H1 (cell line): Measurements from ENCODE around the gene RFC1. TPM values are rescaled to one million over a fixed set of nuclear protein-coding genes. Genes with fewer than 3 reads are reported as not detected.

ENCODE experiments used
- CTCF ChIA-PET: fragments of 300-600 bp; sonication (Branson Sonifier 250); formaldehyde crosslinking; loops from one replicate; lab custom pipeline; 2021; ENCODE audit not compliant: partially characterized antibody; lab: Charles Lee
- POLR2A ChIA-PET: fragments of 300-600 bp; sonication (Branson Sonifier 250); formaldehyde crosslinking; loops from one replicate; lab custom pipeline; 2021; ENCODE audit warnings: inconsistent platforms; ENCODE audit not compliant: partially characterized antibody; lab: Charles Lee
- DNase-seq, 2 experiments: peaks; one replicate each; pipeline versions ENCODE4 v3.0.0 to v3.0.0-alpha.2; 2010 to 2022; ENCODE audit warnings: low spot score in 2 of 2, low read depth in 1 of 2, mixed read lengths in 1 of 2
- FAIRE-seq: peaks from 2 replicates; lab custom pipeline; 2011; peaks lifted over from hg19 to GRCh38; lab: Jason Lieb, UNC
- H2AFZ ChIP-seq: 2 replicates; pipeline ENCODE4 v1.8.1; 2012; ENCODE audit warnings: low read length, inconsistent platforms
- H2AK5ac ChIP-seq: 2 replicates; pipeline ENCODE4 v1.6.1; 2013; ENCODE audit warnings: low read depth, low read length
- H2BK120ac ChIP-seq: replicated peaks from 2 replicates; pipeline ENCODE3; 2013; ENCODE audit warnings: low read depth, low read length, inconsistent platforms
- H2BK12ac ChIP-seq: 2 replicates; pipeline ENCODE4 v1.6.1; 2013; ENCODE audit warnings: low read depth, low read length
- H2BK15ac ChIP-seq: 2 replicates; pipeline ENCODE4 v1.6.1; 2013; ENCODE audit warnings: low read length
- H2BK20ac ChIP-seq: 2 replicates; pipeline ENCODE4 v1.6.1; 2013; ENCODE audit warnings: low read length
- H2BK5ac ChIP-seq: 2 replicates; pipeline ENCODE4 v1.6.1; 2013; ENCODE audit warnings: low read depth, low read length
- H3K14ac ChIP-seq: 2 replicates; pipeline ENCODE4 v1.6.1; 2013; ENCODE audit warnings: inconsistent platforms; ENCODE audit not compliant: insufficient read length
- H3K18ac ChIP-seq: 2 replicates; pipeline ENCODE4 v1.6.1; 2013; ENCODE audit warnings: low read length; ENCODE audit errors: extremely low read depth
- H3K23ac ChIP-seq: 2 replicates; pipeline ENCODE4 v1.6.1; 2013; ENCODE audit warnings: inconsistent platforms; ENCODE audit not compliant: insufficient read length
- H3K23me2 ChIP-seq: 2 replicates; pipeline ENCODE4 v1.6.1; 2013; ENCODE audit warnings: low read depth, low read length
- H3K27ac ChIP-seq: 2 replicates; pipeline ENCODE4 v1.6.1; 2011; ENCODE audit warnings: low read depth, low read length, inconsistent platforms
- H3K27me3 ChIP-seq, 4 experiments: replicated peaks in 1 of 4; 1 replicate in 1 of 4; 2 replicates in 3 of 4; pipeline versions ENCODE4 v1.6.1 to v1.8.1; 2011 to 2013; ENCODE audit warnings: low read length in 3 of 4, mild to moderate bottlenecking in 3 of 4, inconsistent platforms in 2 of 4, mixed read lengths in 2 of 4, moderate library complexity in 1 of 4; ENCODE audit not compliant: control insufficient read depth in 3 of 4, insufficient read depth in 3 of 4; ENCODE audit errors: extremely low read depth in 1 of 4
- H3K36me3 ChIP-seq, 4 experiments: 2 replicates each; pipeline versions ENCODE4 v1.6.1 to v1.8.1; 2011 to 2013; ENCODE audit warnings: mild to moderate bottlenecking in 4 of 4, low read length in 3 of 4, moderate library complexity in 2 of 4, control low read depth in 1 of 4, inconsistent platforms in 1 of 4; ENCODE audit not compliant: insufficient read depth in 4 of 4, control insufficient read depth in 2 of 4
- H3K4ac ChIP-seq: replicated peaks from 2 replicates; pipeline ENCODE3; 2013; ENCODE audit warnings: low read length, low read depth, mixed read lengths, inconsistent platforms; ENCODE audit not compliant: insufficient read length
- H3K4me1 ChIP-seq, 4 experiments: replicated peaks in 1 of 4; 1 replicate in 1 of 4; 2 replicates in 3 of 4; pipeline versions ENCODE4 v1.6.1 to v1.8.1; 2011 to 2013; ENCODE audit warnings: low read length in 3 of 4, inconsistent platforms in 2 of 4, mixed read lengths in 1 of 4; ENCODE audit not compliant: insufficient read depth in 4 of 4, control insufficient read depth in 3 of 4
- H3K4me2 ChIP-seq, 2 experiments: 2 replicates each; pipeline versions ENCODE4 v1.6.1 to v1.8.1; 2011 to 2013; ENCODE audit warnings: low read depth in 2 of 2, low read length in 2 of 2, control low read depth in 1 of 2, inconsistent platforms in 1 of 2, mild to moderate bottlenecking in 1 of 2; ENCODE audit not compliant: insufficient read depth in 1 of 2
- H3K4me3 ChIP-seq, 4 experiments: fragments of 200-600, 300-600 bp in 1 of 4; sonication (generic), shearing (Covaris generic), sonication (Bioruptor Twin) in 1 of 4; 2 replicates each; pipeline versions ENCODE4 v1.5.1 to v1.8.1; 2011 to 2016; ENCODE audit warnings: low read length in 4 of 4, low read depth in 3 of 4, control low read depth in 2 of 4, inconsistent platforms in 2 of 4, mild to moderate bottlenecking in 2 of 4, mixed read lengths in 1 of 4, moderate library complexity in 1 of 4; ENCODE audit not compliant: insufficient read depth in 2 of 4; ENCODE audit errors: extremely low read depth in 1 of 4
- H3K56ac ChIP-seq: replicated peaks from 2 replicates; pipeline ENCODE3; 2013; ENCODE audit warnings: low read depth, mild to moderate bottlenecking, mixed read lengths, low read length, inconsistent platforms; ENCODE audit not compliant: insufficient read length
- H3K79me1 ChIP-seq: 2 replicates; pipeline ENCODE4 v1.6.1; 2013; ENCODE audit warnings: low read depth, low read length, control low read depth
- H3K79me2 ChIP-seq, 2 experiments: 2 replicates each; pipeline versions ENCODE4 v1.6.1 to v1.8.1; 2012 to 2013; ENCODE audit warnings: low read length in 2 of 2, mild to moderate bottlenecking in 2 of 2, inconsistent platforms in 1 of 2; ENCODE audit not compliant: insufficient read depth in 2 of 2, control insufficient read depth in 1 of 2
- H3K9ac ChIP-seq, 4 experiments: replicated peaks in 1 of 4; 1 replicate in 1 of 4; 2 replicates in 3 of 4; pipeline versions ENCODE4 v1.6.1 to v1.8.1; 2011 to 2013; ENCODE audit warnings: low read depth in 3 of 4, low read length in 3 of 4, control low read depth in 2 of 4, mild to moderate bottlenecking in 2 of 4, moderate library complexity in 2 of 4, inconsistent platforms in 1 of 4; ENCODE audit errors: extremely low read depth in 1 of 4
- H3K9me3 ChIP-seq, 2 experiments: 2 replicates each; pipeline versions ENCODE4 v1.6.1 to v1.8.1; 2012 to 2013; ENCODE audit warnings: mild to moderate bottlenecking in 2 of 2, moderate library complexity in 2 of 2, control low read depth in 1 of 2, inconsistent platforms in 1 of 2, low read depth in 1 of 2, low read length in 1 of 2, mixed read lengths in 1 of 2; ENCODE audit not compliant: insufficient read depth in 2 of 2
- H4K20me1 ChIP-seq, 2 experiments: replicated peaks in 1 of 2; 2 replicates each; pipeline versions ENCODE3 to v1.8.1; 2011 to 2013; ENCODE audit warnings: inconsistent platforms in 2 of 2, low read length in 2 of 2, mild to moderate bottlenecking in 1 of 2; ENCODE audit not compliant: insufficient read depth in 2 of 2, control insufficient read depth in 1 of 2
- H4K5ac ChIP-seq: 2 replicates; pipeline ENCODE4 v1.6.1; 2013; ENCODE audit warnings: low read length, low read depth, mixed read lengths, inconsistent platforms; ENCODE audit not compliant: insufficient read length
- H4K8ac ChIP-seq: 2 replicates; pipeline ENCODE4 v1.8.0; 2013; ENCODE audit warnings: mild to moderate bottlenecking, moderate library complexity, low read length, inconsistent platforms; ENCODE audit not compliant: insufficient read depth; ENCODE audit errors: extremely low read depth
- H4K91ac ChIP-seq: replicated peaks from 2 replicates; pipeline ENCODE3; 2013; ENCODE audit warnings: low read length, mixed read lengths, inconsistent platforms; ENCODE audit not compliant: insufficient read length
- NRF1 ChIP-seq: IDR thresholded peaks from 2 replicates; pipeline ENCODE4 v1.6.1; 2011; ENCODE audit warnings: mild to moderate bottlenecking, low read depth, low read length, improper control_type of control experiment
- WGBS, 2 experiments: shearing (Covaris generic) in 1 of 2; methylation state at CpG; one replicate each; pipeline versions ENCODE4 v1.1.6 to v1.1.7; 2013 to 2015; ENCODE audit warnings: low lambda C conversion rate in 2 of 2, mixed read lengths in 2 of 2, inconsistent platforms in 1 of 2, low coverage in 1 of 2, missing lambda C conversion rate in 1 of 2; ENCODE audit not compliant: insufficient replicate concordance in 2 of 2, insufficient coverage in 1 of 2, insufficient read length in 1 of 2; ENCODE audit errors: extremely low coverage in 1 of 2, missing lambda C conversion rate in 1 of 2; 5-methylcytosine and 5-hydroxymethylcytosine counted together
- polyA plus RNA-seq, 7 experiments: library from polyadenylated mRNA; depleted of rRNA in 3 of 7; stranded (reverse) in 5 of 7; unstranded in 2 of 7; fragments of >200 nt in 5 of 7; fragments of 200-250 nt in 2 of 7; gene quantifications; 1 replicate in 5 of 7; 2 replicates in 1 of 7; 4 replicates in 1 of 7; pipeline versions ENCODE4 v1.2.1 to v1.2.3, GENCODE V29; 2011 to 2013; ENCODE audit warnings: missing spikeins in 2 of 7, mixed read lengths in 2 of 7
- total RNA-seq: library from RNA; stranded (reverse); fragmentation: NEBNext Ultra II Directional; extraction: Animal tissue kit (Norgen Biotek cat#: 25700); gene quantifications from 2 replicates; pipeline ENCODE4 v1.2.1, GENCODE V29; 2021

RFC1 gene
- total and polyA plus RNA-seq, 2 of the 8 experiments (the other 6 are each of a cell fraction or from before 2014, with no cell fraction given), result 16.0 to 83.8 TPM

GRCh38 chr4:39302901-39303300 is 63.3 kb downstream of the RFC1 start:
- Histone ChIP-seq H2BK12ac (no peak overlapping the region), H3K36me3 (peaks cover 7 to 68% (median 39%) of the 10 kb centered on the region in 4 experiments), H3K4ac (no peak overlapping the region), H3K27ac (no peak overlapping the region), H4K8ac (no peak overlapping the region), H2BK20ac (no peak overlapping the region), H3K9me3 (no peaks in the 10 kb centered on the region), H2AFZ (no peak overlapping the region), H3K4me2 (no peak overlapping the region), H3K14ac (no peak overlapping the region), H2BK15ac (no peak overlapping the region), H3K23me2 (no peaks in the 10 kb centered on the region), H3K27me3 (no peaks in the 10 kb centered on the region), H3K79me2 (no peaks in the 10 kb centered on the region), H3K23ac (no peak overlapping the region), H3K9ac (no peak overlapping the region), H4K20me1 (peaks cover 5 to 8% of the 10 kb centered on the region in 2 experiments), H2BK5ac (no peak overlapping the region), H2AK5ac (no peak overlapping the region), H2BK120ac (no peak overlapping the region), H4K5ac (no peak overlapping the region), H4K91ac (no peak overlapping the region), H3K4me3 (no peak overlapping the region), H3K18ac (no peak overlapping the region), H3K4me1 (no peaks in the 10 kb centered on the region), H3K79me1 (no peaks in the 10 kb centered on the region), H3K56ac (no peak overlapping the region)
- POLR2A ChIA-PET, result no interaction called here
- FAIRE-seq (no peak), DNase-seq (no peak)
- no peak for TF ChIP-seq NRF1
- CTCF ChIA-PET, result no interaction called here
- 91% methylated on average over 1 of the region's 1 CpG; no CpG with 5 or more reads in 1 of the 2 experiments for WGBS, 2 experiments
